ENCODE measurements around the gene REV3L. TPM values are rescaled to one million over a fixed set of nuclear protein-coding genes. Genes with fewer than 3 reads are reported as not detected.
A peak's percentile ranks its signal among the peaks of the same experiment; 100 is the strongest.

Gene REV3L
- total and polyA plus RNA-seq, 2 donors (not counting 1 experiment from before 2014, with no cell fraction given) = 4.7 to 37.9 TPM

- peaks cover 8% of the 10 kb centered on the region in 2 donors for H3K4me1 ChIP-seq (ENCODE audit: control insufficient read depth in 2 of 2, insufficient read depth in 2 of 2, low read length in 2 of 2)
- H4K20me1 ChIP-seq (ENCODE audit: control insufficient read depth, insufficient read depth, low read length, poor library complexity, severe bottlenecking) = no peaks in the 10 kb centered on the region
- peaks cover 0 to 4% (median 0%) of the 10 kb centered on the region in 3 donors for H3K9me3 ChIP-seq (ENCODE audit: control extremely low read depth in 1 of 3, control insufficient read depth in 2 of 3, insufficient read depth in 1 of 3, low read length in 2 of 3)
- WGBS (ENCODE audit: insufficient coverage) = 100% methylated on average over 1 of the region's 2 CpGs
- TF ChIP-seq, protein P1, sequence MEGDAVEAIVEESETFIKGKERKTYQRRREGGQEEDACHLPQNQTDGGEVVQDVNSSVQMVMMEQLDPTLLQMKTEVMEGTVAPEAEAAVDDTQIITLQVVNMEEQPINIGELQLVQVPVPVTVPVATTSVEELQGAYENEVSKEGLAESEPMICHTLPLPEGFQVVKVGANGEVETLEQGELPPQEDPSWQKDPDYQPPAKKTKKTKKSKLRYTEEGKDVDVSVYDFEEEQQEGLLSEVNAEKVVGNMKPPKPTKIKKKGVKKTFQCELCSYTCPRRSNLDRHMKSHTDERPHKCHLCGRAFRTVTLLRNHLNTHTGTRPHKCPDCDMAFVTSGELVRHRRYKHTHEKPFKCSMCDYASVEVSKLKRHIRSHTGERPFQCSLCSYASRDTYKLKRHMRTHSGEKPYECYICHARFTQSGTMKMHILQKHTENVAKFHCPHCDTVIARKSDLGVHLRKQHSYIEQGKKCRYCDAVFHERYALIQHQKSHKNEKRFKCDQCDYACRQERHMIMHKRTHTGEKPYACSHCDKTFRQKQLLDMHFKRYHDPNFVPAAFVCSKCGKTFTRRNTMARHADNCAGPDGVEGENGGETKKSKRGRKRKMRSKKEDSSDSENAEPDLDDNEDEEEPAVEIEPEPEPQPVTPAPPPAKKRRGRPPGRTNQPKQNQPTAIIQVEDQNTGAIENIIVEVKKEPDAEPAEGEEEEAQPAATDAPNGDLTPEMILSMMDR (IDR thresholded peaks at IDR 0.05) = no peak
- no peak for TF ChIP-seq EZH2 (IDR thresholded peaks at IDR 0.05; ENCODE audit: borderline replicate concordance, insufficient read depth, low read depth, low read length, poor library complexity, severe bottlenecking)
- Mint-ChIP-seq H3K9me3 (ENCODE audit: insufficient read depth) (no peaks in the 10 kb centered on the region), H3K27ac (peak overlapping the region; percentile 70), H3K4me1 (peaks cover 17% of the 10 kb centered on the region), H3K27me3 (no peaks in the 10 kb centered on the region), H3K4me3 (no peak overlapping the region)
- peak overlapping the region in 1 of 2 donors; percentile 60 for H3K27ac ChIP-seq (ENCODE audit: low read length in 2 of 2)
- peaks cover 5 to 9% of the 10 kb centered on the region in 2 experiments for H3K36me3 ChIP-seq (replicated peaks in 1 of 2; ENCODE audit: control extremely low read depth in 1 of 2, control insufficient read depth in 1 of 2, extremely low read depth in 1 of 2, insufficient read depth in 2 of 2, low read length in 1 of 2)
- ATAC-seq (ENCODE audit: low read depth) = no peak
- ChIA-PET CTCF (interaction anchor here (1.2 to 1.5 kb wide), 2 partner anchors 25 to 195 kb away, joined by 4 to 7 read pairs; a partner anchor contains a TSS), POLR2A (no interaction called here)
- DNase-seq = no peak
- H3K9ac ChIP-seq (ENCODE audit: low read length) = no peak overlapping the region
- no peak overlapping the region for H3K4me3 ChIP-seq (ENCODE audit: control extremely low read depth in 1 of 5, extremely low read depth in 1 of 5, insufficient read depth in 1 of 5, low read depth in 2 of 5, low read length in 4 of 5)
- H2AFZ ChIP-seq (ENCODE audit: insufficient read depth, low read depth, low read length, poor library complexity, severe bottlenecking) = no peak overlapping the region
- intact Hi-C loops (cut with micrococcal nuclease) = no loop called here
- peaks cover 3% of the 10 kb centered on the region for H3K79me2 ChIP-seq (ENCODE audit: control insufficient read depth, insufficient read depth, low read length)
- H3K4me2 ChIP-seq (replicated peaks; ENCODE audit: low read depth, low read length, poor library complexity, severe bottlenecking) = peak overlapping the region; percentile 5
- H3K27me3 ChIP-seq (replicated peaks in 1 of 4; ENCODE audit: control extremely low read depth in 1 of 4, control insufficient read depth in 3 of 4, insufficient read depth in 4 of 4, low read length in 3 of 4) = no peaks in the 10 kb centered on the region
These were observed 199.3 kb downstream of the REV3L start for GRCh38 chr6:111283707-111284106.

- H3K4me2 ChIP-seq (replicated peaks; ENCODE audit: low read depth, low read length, poor library complexity, severe bottlenecking) = no peak overlapping the region
- H3K9me3 ChIP-seq (ENCODE audit: control extremely low read depth in 1 of 3, control insufficient read depth in 2 of 3, insufficient read depth in 1 of 3, low read length in 2 of 3) = peaks cover 0 to 4% (median 0%) of the 10 kb centered on the region in 3 donors
- peaks cover 3% of the 10 kb centered on the region for H3K79me2 ChIP-seq (ENCODE audit: control insufficient read depth, insufficient read depth, low read length)
- no peak overlapping the region for H3K9ac ChIP-seq (ENCODE audit: low read length)
- H3K27me3 Mint-ChIP-seq = no peaks in the 10 kb centered on the region
- H3K27ac Mint-ChIP-seq = no peak overlapping the region
- DNase-seq (no peak), ATAC-seq (ENCODE audit: low read depth) (no peak)
- no peak overlapping the region for H3K4me3 ChIP-seq (ENCODE audit: control extremely low read depth in 1 of 5, extremely low read depth in 1 of 5, insufficient read depth in 1 of 5, low read depth in 2 of 5, low read length in 4 of 5)
- H3K9me3 Mint-ChIP-seq (ENCODE audit: insufficient read depth) = no peaks in the 10 kb centered on the region
- peaks cover 17% of the 10 kb centered on the region for H3K4me1 Mint-ChIP-seq
- ChIA-PET POLR2A (interaction anchor here (0.6 to 0.7 kb wide), 2 partner anchors 200 to 324 kb away, joined by 4 to 7 read pairs; partner anchors contain the start of gene REV3L), CTCF (no interaction called here)
- no peak overlapping the region for H2AFZ ChIP-seq (ENCODE audit: insufficient read depth, low read depth, low read length, poor library complexity, severe bottlenecking)
- peaks cover 8% of the 10 kb centered on the region in 2 donors for H3K4me1 ChIP-seq (ENCODE audit: control insufficient read depth in 2 of 2, insufficient read depth in 2 of 2, low read length in 2 of 2)
- H3K4me3 Mint-ChIP-seq = no peak overlapping the region
- H3K27me3 ChIP-seq (replicated peaks in 1 of 4; ENCODE audit: control extremely low read depth in 1 of 4, control insufficient read depth in 3 of 4, insufficient read depth in 4 of 4, low read length in 3 of 4) = no peaks in the 10 kb centered on the region
- no CpG with 5 or more reads among the region's 1 CpG for WGBS (ENCODE audit: insufficient coverage)
- intact Hi-C loops (cut with micrococcal nuclease) = no loop called here
- no peaks in the 10 kb centered on the region for H4K20me1 ChIP-seq (ENCODE audit: control insufficient read depth, insufficient read depth, low read length, poor library complexity, severe bottlenecking)
- peaks cover 16 to 17% of the 10 kb centered on the region in 2 experiments for H3K36me3 ChIP-seq (replicated peaks in 1 of 2; ENCODE audit: control extremely low read depth in 1 of 2, control insufficient read depth in 1 of 2, extremely low read depth in 1 of 2, insufficient read depth in 2 of 2, low read length in 1 of 2)
- TF ChIP-seq, protein P1 (IDR thresholded peaks at IDR 0.05) = no peak
- no peak for TF ChIP-seq EZH2 (IDR thresholded peaks at IDR 0.05; ENCODE audit: borderline replicate concordance, insufficient read depth, low read depth, low read length, poor library complexity, severe bottlenecking)
- no peak overlapping the region for H3K27ac ChIP-seq (ENCODE audit: low read length in 2 of 2)
These were observed 200.5 kb downstream of the REV3L start for GRCh38 chr6:111282515-111282914.
